Epidermal melanocyte (primary cell): ENCODE measurements around the gene NPAS3.

Experiments used
- DNase-seq: peaks from one replicate; pipeline ENCODE4 v3.0.0; 2011; ENCODE audit warnings: low spot score; ENCODE audit not compliant: insufficient read length

Gene NPAS3

DNA sequence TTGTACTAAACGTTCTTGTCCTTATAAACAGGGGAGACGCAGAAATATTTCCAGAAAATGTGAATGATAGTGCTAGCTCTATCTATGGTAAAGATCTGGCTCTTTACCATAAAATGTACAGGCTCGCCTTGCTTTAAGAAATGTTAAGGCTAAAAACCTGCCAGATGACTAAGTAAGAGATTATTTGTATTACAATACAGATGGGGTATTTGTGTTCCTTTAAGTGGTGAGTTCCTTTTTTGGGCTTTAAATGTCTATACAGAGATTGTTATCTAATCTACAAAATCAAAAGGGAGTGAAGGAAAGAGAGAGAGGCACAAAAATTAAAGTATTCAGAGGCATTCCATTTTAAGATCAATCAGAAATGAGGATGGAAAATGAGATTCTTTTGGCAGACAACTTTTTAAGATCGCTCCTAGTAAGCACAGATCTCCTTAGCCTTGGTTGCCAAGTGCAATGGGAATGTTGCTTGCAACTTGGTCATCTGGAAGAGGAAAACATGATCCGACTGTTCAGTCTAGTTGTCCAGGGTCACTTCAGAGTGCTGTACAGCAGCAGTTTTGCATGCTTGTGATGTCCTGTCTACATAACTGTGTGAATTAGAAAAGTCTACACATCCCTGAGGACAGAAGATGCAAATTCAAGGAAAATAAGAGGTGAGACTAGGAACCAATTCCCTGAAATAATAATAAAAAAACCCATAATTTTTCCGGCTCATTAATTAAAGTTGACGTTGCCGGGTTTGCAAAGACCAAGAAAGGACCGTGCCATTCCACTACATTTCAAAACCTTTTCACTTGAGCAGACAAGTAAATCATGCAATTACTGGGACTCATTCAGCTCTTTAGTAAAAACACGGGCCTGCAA lies 631.4 kb downstream of the NPAS3 start:
- no peak for DNase-seq

- no peak for DNase-seq
These were observed 632.1 kb downstream of the NPAS3 start for GRCh38 chr14:33570694-33571310.

- no peak for DNase-seq
These were observed 634.7 kb downstream of the NPAS3 start for GRCh38 chr14:33573301-33573880.

- no peak for DNase-seq
These were observed 637.3 kb downstream of the NPAS3 start for GRCh38 chr14:33576014-33576413.

- no peak for DNase-seq
These were observed 640.0 kb downstream of the NPAS3 start for GRCh38 chr14:33578461-33579216.

DNA sequence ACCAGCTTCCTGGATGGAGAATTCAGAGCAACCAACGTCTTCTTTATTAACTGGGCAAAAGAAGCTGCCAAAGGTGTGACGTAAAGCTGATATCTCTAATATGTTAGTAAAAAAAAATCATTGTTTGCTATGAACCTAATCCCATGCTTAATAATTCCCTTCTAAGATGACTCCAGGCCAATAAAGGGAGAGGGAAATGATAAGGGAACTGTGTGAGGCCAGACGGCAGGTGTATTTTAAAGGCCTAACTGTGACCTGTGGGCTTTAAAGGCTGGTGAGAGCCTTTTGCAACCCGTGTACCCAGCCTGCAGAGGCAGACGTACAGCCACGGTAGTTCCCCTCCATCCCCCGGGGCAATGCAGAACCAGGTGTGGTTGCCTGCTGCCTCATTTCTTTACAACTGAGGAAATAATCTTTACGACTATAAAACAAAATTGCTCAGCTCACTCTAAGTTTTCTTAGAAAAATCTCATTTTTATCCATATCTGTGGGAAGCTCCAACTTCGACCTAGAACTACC lies 641.6 kb downstream of the NPAS3 start:
- no peak for DNase-seq

GRCh38 chr14:33580841-33581240 lies 642.2 kb downstream of the NPAS3 start:
- no peak for DNase-seq

DNA sequence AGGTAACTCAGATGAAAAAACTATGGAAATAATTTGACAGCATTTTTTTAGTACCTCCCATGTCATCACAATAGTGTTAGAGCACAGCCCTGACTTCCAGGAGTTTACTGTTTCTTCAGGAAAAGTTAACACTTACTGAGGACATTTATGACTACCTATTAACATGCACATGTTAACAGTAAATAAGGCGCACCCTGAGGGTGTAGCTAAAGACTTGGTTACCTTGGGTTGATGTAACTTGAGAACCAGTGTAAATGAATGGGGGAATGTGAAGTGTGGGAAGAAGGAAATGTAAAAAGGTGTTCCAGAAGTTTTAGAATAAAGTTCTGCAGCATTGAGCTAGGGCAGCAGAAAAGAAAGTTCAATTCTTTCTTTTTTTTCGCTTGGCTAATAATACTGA lies 646.0 kb downstream of the NPAS3 start:
- DNase-seq, result no peak

- DNase-seq, result no peak
These were observed 648.1 kb downstream of the NPAS3 start for GRCh38 chr14:33586806-33587205.

GRCh38 chr14:33587791-33588190 lies 649.1 kb downstream of the NPAS3 start:
- DNase-seq, result no peak

GRCh38 chr14:33588771-33589170 lies 650.1 kb downstream of the NPAS3 start:
- DNase-seq, result no peak

GRCh38 chr14:33589334-33589733 lies 650.7 kb downstream of the NPAS3 start:
- no peak for DNase-seq

DNA sequence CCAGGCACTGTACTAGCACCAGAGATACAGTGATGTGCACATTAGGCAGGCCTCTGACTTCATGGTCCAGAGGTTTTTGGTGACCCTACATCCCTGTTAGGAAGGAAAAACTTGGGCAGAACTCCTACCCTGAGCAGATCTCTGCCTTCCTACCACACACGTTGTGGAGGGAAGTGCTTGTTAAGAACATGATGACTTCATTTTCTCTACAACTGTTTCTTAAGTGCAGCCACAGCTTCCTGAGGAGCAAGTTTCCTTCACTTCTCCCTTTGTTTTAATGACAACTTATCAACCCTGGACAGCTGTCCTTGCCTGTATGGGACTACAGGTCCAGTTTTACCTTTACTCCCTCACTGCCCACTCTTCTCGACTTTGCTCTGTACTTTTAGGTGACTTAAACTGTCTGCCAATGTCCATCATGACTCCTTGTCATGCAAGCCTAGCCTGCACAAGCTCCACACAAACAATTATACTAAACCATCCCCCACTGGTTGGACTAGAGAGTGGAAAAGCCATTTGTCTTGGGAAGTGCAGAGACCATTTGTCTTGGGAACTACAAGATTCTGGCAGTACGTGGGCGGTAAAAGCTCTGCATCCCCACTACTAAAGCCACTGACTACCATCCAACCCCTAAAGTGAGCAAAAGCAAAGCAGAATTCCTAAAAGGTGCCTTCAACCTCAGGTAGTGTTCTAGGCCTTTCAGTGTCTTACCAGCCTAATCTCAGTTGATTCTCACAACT lies 652.4 kb downstream of the NPAS3 start:
- no peak for DNase-seq

DNA sequence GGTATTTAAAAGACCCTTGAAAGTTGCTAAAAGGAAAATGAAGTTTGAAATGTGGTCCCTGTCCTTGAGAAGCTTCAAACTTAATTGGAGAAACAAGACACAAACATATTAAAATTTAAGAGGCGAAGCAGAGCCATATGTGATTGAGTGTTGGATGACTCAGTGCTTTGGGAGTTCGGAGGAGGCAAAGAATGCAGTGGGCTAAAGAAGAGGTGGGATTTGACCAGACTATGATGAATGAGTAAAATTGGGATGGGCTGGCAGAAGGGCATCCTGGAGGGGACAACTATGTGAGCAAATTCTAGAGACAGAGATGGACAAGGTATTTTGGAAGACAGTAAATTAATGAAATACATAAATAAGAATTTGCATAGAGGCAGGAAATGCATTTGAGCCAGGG lies 653.6 kb downstream of the NPAS3 start:
- DNase-seq, result no peak

DNA sequence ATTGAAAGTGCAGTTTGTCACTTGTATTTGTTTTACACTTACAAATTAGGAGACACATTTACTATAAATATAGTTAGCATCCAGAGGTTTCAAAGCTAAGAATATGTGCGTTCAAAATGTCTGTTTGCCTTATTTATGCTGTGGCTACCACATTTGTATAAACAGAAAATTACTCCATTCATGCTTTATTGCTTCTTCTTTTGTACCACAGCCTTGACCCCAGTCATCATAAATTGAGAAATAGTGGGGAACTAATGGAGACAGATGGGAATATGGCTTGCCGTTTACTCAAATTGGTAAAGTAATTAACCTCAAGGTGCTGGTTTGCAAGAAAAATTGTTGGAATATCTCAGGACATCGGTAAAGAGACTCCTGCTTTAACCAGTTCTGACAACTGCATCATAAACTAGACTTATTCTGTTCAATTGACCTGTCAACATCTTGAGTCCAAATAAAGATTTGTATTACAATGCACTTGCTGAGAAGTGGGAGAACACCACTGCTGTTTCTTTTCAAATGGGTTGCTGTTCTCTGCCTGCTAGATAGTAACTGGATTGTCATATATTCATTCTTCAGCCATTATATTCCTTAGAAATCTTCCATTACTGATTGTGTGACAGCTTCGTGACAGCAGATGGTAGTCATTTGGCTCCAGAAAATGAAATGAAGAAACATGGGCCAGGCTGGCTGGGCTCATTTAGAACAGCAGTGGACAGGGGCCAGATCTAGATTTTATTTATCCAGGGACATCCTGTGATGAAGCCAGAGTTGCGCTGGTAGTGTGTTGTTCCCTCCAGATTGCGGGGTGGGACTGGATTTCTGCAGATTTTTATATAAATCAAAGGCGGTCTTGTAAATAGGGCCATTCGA lies 657.8 kb downstream of the NPAS3 start:
- no peak for DNase-seq

- DNase-seq, result no peak
These were observed 659.9 kb downstream of the NPAS3 start for GRCh38 chr14:33598582-33598981.

DNA sequence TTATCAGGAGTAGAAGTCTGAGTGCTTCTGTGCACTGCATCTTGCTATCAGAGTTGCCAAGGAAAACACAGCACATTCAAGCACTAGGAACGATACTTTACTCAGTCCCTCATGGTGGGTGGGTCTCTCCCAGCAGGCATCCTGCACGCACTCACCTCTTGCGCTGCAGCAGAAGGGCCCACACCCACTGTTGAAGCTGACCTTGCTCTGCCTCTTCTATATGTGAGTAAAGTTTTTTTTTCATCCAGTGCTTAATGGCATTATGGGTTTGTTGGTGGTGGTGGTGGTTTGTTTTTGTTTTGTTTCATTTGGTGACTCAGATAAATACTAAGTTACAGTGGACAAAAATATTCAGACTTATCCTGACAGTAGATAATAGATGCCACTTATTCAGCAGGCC lies 663.7 kb downstream of the NPAS3 start:
- no peak for DNase-seq

GRCh38 chr14:33606591-33606990 lies 667.9 kb downstream of the NPAS3 start:
- no peak for DNase-seq

DNA sequence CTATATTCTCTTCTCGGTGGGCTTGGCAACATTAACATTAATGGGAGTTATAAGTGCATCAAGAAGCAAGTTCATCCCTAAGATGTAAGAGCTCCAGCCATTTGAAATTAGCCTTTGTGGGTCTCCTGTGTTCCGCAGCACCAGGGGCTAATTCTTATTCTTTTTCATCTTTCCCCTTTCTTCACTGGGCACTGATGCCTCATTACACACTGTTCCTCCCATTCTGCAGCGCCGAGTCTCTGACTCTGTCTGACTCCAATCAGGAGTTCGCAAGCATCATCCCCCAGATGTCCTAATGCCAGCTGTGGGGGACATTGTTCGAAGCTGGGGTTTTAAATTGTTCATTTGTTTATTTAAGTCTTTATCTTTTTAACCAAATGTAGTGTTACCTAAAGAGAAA lies 670.9 kb downstream of the NPAS3 start:
- no peak for DNase-seq

GRCh38 chr14:33610121-33610520 lies 671.4 kb downstream of the NPAS3 start:
- no peak for DNase-seq
